ENCODE measurements around the gene HIBADH.

The HIBADH gene

GRCh38 chr7:27593226-27593625 is 69.5 kb downstream of the HIBADH start:
- H3K4me3 ChIP-seq (replicated peaks; ENCODE audit: low read depth, low read length) = no peak overlapping the region
- TF ChIP-seq, protein P1, sequence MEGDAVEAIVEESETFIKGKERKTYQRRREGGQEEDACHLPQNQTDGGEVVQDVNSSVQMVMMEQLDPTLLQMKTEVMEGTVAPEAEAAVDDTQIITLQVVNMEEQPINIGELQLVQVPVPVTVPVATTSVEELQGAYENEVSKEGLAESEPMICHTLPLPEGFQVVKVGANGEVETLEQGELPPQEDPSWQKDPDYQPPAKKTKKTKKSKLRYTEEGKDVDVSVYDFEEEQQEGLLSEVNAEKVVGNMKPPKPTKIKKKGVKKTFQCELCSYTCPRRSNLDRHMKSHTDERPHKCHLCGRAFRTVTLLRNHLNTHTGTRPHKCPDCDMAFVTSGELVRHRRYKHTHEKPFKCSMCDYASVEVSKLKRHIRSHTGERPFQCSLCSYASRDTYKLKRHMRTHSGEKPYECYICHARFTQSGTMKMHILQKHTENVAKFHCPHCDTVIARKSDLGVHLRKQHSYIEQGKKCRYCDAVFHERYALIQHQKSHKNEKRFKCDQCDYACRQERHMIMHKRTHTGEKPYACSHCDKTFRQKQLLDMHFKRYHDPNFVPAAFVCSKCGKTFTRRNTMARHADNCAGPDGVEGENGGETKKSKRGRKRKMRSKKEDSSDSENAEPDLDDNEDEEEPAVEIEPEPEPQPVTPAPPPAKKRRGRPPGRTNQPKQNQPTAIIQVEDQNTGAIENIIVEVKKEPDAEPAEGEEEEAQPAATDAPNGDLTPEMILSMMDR (IDR thresholded peaks at IDR 0.05; ENCODE audit: low read depth, low read length, missing control alignments) = no peak
- DNase-seq (ENCODE audit: extremely low read depth, low read depth) = no peak

DNA sequence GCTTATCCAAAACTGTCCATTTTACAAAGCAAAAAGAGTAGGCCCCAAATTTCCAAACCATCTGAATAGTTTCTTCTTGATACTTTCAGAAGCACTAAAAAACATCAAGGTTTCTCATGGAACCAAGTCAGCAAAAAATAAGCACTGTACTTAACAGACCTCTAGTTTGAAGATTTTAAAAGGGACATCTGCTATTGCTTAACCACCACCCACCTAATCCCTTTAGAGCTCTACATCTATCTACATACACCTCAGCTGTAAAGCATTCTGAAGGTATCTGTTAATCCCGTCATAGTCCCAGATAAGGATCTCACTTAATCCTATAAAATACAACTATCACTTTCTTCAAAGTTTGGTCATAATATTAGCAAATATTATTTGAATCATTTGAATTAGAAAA is 72.3 kb downstream of the HIBADH start:
- TF ChIP-seq, protein P1 (IDR thresholded peaks at IDR 0.05; ENCODE audit: low read depth, low read length, missing control alignments) = no peak
- no peak overlapping the region for H3K4me3 ChIP-seq (replicated peaks; ENCODE audit: low read depth, low read length)

DNA sequence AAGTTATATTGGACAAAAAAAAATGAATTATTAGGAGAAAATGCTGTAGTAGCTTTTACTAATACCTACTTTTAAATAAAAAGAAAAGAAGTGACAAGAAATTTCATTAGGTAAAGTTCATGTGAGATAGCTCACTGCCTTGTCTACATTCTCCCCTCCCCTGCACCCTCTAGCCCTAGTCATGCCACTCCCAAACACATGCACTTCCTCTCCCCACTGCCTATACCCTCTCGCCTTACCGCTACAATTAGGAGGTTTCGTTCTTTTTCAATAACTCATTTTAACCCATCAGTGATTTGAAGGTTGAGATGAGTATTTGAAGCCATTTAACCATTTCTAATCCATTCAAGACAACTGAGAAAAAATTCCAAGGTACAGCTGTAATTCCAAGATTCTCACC is 75.3 kb downstream of the HIBADH start:
- no peak for DNase-seq (ENCODE audit: extremely low read depth, low read depth)
- no peak overlapping the region for H3K4me3 ChIP-seq (replicated peaks; ENCODE audit: low read depth, low read length)
- TF ChIP-seq, protein P1 (IDR thresholded peaks at IDR 0.05; ENCODE audit: low read depth, low read length, missing control alignments) = no peak

More for the DNA sequence above, 72.3 kb downstream of the HIBADH start:
- DNase-seq (ENCODE audit: extremely low read depth, low read depth) = no peak

- TF ChIP-seq, protein P1 (IDR thresholded peaks at IDR 0.05; ENCODE audit: low read depth, low read length, missing control alignments) = no peak
- H3K4me3 ChIP-seq (replicated peaks; ENCODE audit: low read depth, low read length) = no peak overlapping the region
- no peak for DNase-seq (ENCODE audit: extremely low read depth, low read depth)
Measured at GRCh38 chr7:27586825-27587224, 75.9 kb downstream of the HIBADH start.

DNA sequence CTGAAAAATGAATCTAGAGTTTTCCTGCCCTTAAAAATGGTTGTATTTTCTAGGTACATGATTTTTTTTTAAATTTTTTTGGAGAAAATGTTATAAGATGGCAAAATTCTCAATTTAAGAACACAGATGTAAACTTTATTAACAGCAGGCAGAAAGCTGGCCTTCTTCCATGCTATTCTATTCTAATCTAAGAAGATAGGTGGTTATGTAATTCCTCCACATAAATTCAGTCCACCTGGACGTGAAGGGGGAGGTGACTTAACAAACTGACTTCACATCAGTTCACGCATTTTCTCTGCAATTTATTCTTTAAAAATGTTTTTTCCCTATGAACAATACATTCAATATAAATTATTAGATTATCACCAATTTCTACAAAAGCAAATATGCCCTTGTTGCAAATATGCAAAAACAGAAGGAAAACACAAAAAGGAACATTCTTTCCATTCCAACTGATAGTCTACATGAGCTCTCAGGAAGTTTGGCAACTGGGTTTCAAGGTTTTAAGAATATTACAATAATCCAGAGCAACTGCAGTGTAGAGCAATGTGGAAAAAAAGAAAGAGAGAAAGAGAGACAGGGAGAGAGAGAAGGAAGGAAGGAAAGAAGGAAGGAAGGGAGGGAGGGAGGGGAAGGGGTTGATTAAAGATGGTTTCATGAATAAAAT is 76.8 kb downstream of the HIBADH start:
- H3K4me3 ChIP-seq (replicated peaks; ENCODE audit: low read depth, low read length) = no peak overlapping the region
- no peak for DNase-seq (ENCODE audit: extremely low read depth, low read depth)
- TF ChIP-seq, protein P1 (IDR thresholded peaks at IDR 0.05; ENCODE audit: low read depth, low read length, missing control alignments) = no peak

- TF ChIP-seq, protein P1 (IDR thresholded peaks at IDR 0.05; ENCODE audit: low read depth, low read length, missing control alignments) = no peak
- H3K4me3 ChIP-seq (replicated peaks; ENCODE audit: low read depth, low read length) = no peak overlapping the region
- DNase-seq (ENCODE audit: extremely low read depth, low read depth) = no peak
Measured at GRCh38 chr7:27581906-27582305, 80.8 kb downstream of the HIBADH start.

GRCh38 chr7:27581119-27581518 is 81.6 kb downstream of the HIBADH start:
- no peak for DNase-seq (ENCODE audit: extremely low read depth, low read depth)
- TF ChIP-seq, protein P1 (IDR thresholded peaks at IDR 0.05; ENCODE audit: low read depth, low read length, missing control alignments) = no peak
- H3K4me3 ChIP-seq (replicated peaks; ENCODE audit: low read depth, low read length) = no peak overlapping the region
